Measurements from ENCODE around the gene CSRNP2. TPM values are rescaled to one million over a fixed set of nuclear protein-coding genes. Genes with fewer than 3 reads are reported as not detected.

CSRNP2 gene
- total and polyA plus RNA-seq, 2 of the 13 experiments (the other 11 are each of a cell fraction or from before 2014, with no cell fraction given) = 4.8 to 7.3 TPM

GRCh38 chr12:51122844-51123243 lies 39.4 kb upstream of the CSRNP2 start:
- H3K9me3 ChIP-seq (ENCODE audit: low read length) = no peaks in the 10 kb centered on the region
- FAIRE-seq (no peak), ATAC-seq (no peak), DNase-seq (ENCODE audit: low spot score) (peak; percentile 7)
- ChIA-PET CTCF (ENCODE audit: low intra/inter-chr PET ratio, low total read pairs) (no interaction called here), POLR2A (no interaction called here)
- intact Hi-C loops (cut with micrococcal nuclease; ENCODE audit: unreplicated experiment) (no loop called here), in situ Hi-C loops (cut with HindIII; ENCODE audit: extremely low pct_ligation_motif_present, low pct_unique_long_range_greater_than_20kb) (no loop called here)
- BruUV-seq (replicated peaks) = no TSS peak
- H3K4me3 ChIP-seq (replicated peaks in 1 of 3; ENCODE audit: insufficient read depth in 1 of 3, low read depth in 2 of 3, low read length in 3 of 3) = no peak overlapping the region
- peaks cover 18% of the 10 kb centered on the region for H3K4me1 ChIP-seq (ENCODE audit: insufficient read depth, low read length)
- H3K27me3 ChIP-seq (ENCODE audit: control insufficient read depth in 1 of 2, insufficient read depth in 2 of 2, low read length in 2 of 2) = no peaks in the 10 kb centered on the region
- H3K4me2 ChIP-seq (ENCODE audit: low read depth, low read length) = no peak overlapping the region
- TF ChIP-seq ZNF253 (CRISPR knock-in tag; IDR thresholded peaks at IDR 0.05; ENCODE audit: borderline replicate concordance) = no peak
- no peak overlapping the region for H2AFZ ChIP-seq (ENCODE audit: low read length)
- H3K27ac ChIP-seq (ENCODE audit: extremely low read length, insufficient read depth, low read length) = no peak overlapping the region
- H3K9ac ChIP-seq (ENCODE audit: insufficient read depth, low read depth, low read length) = no peak overlapping the region
- no peaks in the 10 kb centered on the region for H3K79me2 ChIP-seq (ENCODE audit: insufficient read depth, low read length)
- H3K36me3 ChIP-seq (replicated peaks in 1 of 2; ENCODE audit: control insufficient read depth in 1 of 2, insufficient read depth in 2 of 2, low read length in 2 of 2) = peaks cover 1 to 11% of the 10 kb centered on the region in 2 experiments; a peak in 3 of 5 replicates
- H4K20me1 ChIP-seq (ENCODE audit: insufficient read depth, low read length) = no peaks in the 10 kb centered on the region

- no peaks in the 10 kb centered on the region for H3K9me3 ChIP-seq (ENCODE audit: low read length)
- H3K9ac ChIP-seq (ENCODE audit: insufficient read depth, low read depth, low read length) = no peak overlapping the region
Observed at GRCh38 chr12:51118706-51119105, 35.3 kb upstream of the CSRNP2 start.

More at GRCh38 chr12:51118706-51119105, 35.3 kb upstream of the CSRNP2 start:
- Histone ChIP-seq H3K79me2 (ENCODE audit: insufficient read depth, low read length) (no peaks in the 10 kb centered on the region), H2AFZ (ENCODE audit: low read length) (no peak overlapping the region), H3K27ac (ENCODE audit: extremely low read length, insufficient read depth, low read length) (no peak overlapping the region), H3K36me3 (replicated peaks in 1 of 2; ENCODE audit: control insufficient read depth in 1 of 2, insufficient read depth in 2 of 2, low read length in 2 of 2) (peaks cover 1 to 23% of the 10 kb centered on the region in 2 experiments; a peak in 3 of 5 replicates), H3K4me1 (ENCODE audit: insufficient read depth, low read length) (peaks cover 9% of the 10 kb centered on the region), H3K27me3 (ENCODE audit: control insufficient read depth in 1 of 2, insufficient read depth in 2 of 2, low read length in 2 of 2) (no peaks in the 10 kb centered on the region), H3K4me2 (ENCODE audit: low read depth, low read length) (no peak overlapping the region), H3K4me3 (replicated peaks in 1 of 3; ENCODE audit: insufficient read depth in 1 of 3, low read depth in 2 of 3, low read length in 3 of 3) (no peak overlapping the region), H4K20me1 (ENCODE audit: insufficient read depth, low read length) (no peaks in the 10 kb centered on the region)
- 0 out of 2 replicates have a peak, but pooled peaks have one; percentile 35 for TF ChIP-seq ZFP1 (CRISPR knock-in tag; IDR thresholded peaks at IDR 0.05)
- TF ChIP-seq, protein P1, sequence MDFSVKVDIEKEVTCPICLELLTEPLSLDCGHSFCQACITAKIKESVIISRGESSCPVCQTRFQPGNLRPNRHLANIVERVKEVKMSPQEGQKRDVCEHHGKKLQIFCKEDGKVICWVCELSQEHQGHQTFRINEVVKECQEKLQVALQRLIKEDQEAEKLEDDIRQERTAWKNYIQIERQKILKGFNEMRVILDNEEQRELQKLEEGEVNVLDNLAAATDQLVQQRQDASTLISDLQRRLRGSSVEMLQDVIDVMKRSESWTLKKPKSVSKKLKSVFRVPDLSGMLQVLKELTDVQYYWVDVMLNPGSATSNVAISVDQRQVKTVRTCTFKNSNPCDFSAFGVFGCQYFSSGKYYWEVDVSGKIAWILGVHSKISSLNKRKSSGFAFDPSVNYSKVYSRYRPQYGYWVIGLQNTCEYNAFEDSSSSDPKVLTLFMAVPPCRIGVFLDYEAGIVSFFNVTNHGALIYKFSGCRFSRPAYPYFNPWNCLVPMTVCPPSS (IDR thresholded peaks at IDR 0.05) = no peak
- intact Hi-C loops (cut with micrococcal nuclease; ENCODE audit: unreplicated experiment) = no loop called here
- no peak for ATAC-seq
- no peak for DNase-seq (ENCODE audit: low spot score)
- BruUV-seq (replicated peaks) = no TSS peak
- ChIA-PET CTCF (ENCODE audit: low intra/inter-chr PET ratio, low total read pairs) (no interaction called here), POLR2A (no interaction called here)
- FAIRE-seq = no peak
- in situ Hi-C loops (cut with HindIII; ENCODE audit: extremely low pct_ligation_motif_present, low pct_unique_long_range_greater_than_20kb) = no loop called here
- 96% methylated on average over 3 of the region's 3 CpGs for WGBS (ENCODE audit: low lambda C conversion rate)

Data from HepG2 (cell line).